ENCODE data around the gene ITPKC.
A peak's percentile ranks its signal among the peaks of the same experiment; 100 is the strongest.
"Not testable (repeated sequence)": the region's sequence is repeated elsewhere in the genome, so short reads cannot be mapped to it uniquely, and the experiment has no call there.

Gene ITPKC

GRCh38 chr19:40768869-40769268 lies 52.0 kb downstream of the ITPKC start:
- DNase-seq (ENCODE audit: low read depth), result no peak

GRCh38 chr19:40771101-40771862 lies 54.4 kb downstream of the ITPKC start:
- not testable (repeated sequence) for DNase-seq (ENCODE audit: low read depth)

- DNase-seq (ENCODE audit: low read depth), result no peak
Observed at GRCh38 chr19:40774916-40775631, 58.2 kb downstream of the ITPKC start, which contains the start of gene MIA. Gene MIA, plus strand, starts transcription at chr19:40775521. Its CDS starts 22 bp downstream, at chr19:40775543.

DNA sequence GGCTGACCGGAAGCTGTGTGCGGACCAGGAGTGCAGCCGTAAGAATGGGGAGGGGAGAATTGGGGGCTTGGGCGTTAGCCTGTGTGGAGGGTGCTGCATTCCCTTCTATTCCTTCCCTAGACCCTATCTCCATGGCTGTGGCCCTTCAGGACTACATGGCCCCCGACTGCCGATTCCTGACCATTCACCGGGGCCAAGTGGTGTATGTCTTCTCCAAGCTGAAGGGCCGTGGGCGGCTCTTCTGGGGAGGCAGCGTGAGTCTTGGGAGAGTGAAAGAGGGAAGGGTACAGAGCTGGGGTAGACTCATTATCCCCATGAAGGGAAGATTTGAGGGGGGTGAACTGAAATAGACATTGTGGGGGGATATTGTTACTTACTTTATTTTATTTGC lies 58.7 kb downstream of the ITPKC start:
- DNase-seq (ENCODE audit: low read depth), result no peak

- DNase-seq (ENCODE audit: low read depth), result no peak
Observed at GRCh38 chr19:40776364-40776763, 59.5 kb downstream of the ITPKC start.

DNA sequence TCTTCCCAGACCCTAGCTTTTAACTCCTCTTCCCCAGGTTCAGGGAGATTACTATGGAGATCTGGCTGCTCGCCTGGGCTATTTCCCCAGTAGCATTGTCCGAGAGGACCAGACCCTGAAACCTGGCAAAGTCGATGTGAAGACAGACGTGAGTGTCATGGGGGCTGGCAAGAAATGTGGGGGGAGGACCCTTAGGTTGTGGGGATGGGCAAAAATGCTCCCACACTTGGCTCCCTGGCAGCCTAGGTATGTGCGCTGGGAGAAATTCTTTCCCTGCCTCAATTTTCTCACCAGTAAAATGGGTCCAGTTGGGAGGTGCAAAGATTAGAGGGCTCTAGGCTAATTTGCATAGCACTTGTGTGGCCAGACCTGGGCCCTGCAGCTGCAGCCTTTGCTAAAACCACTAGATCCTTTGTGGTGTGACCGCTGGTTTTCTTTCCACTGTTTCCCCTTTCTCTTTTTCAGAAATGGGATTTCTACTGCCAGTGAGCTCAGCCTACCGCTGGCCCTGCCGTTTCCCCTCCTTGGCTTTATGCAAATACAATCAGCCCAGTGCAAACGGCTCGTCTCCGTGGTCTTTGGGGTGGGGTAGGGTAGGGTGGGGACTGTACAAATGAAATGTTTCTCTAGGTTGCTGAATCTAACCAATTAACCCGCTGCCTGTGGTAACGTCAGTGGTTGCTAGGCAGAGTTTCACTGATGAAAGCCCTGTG lies 60.2 kb downstream of the ITPKC start:
- DNase-seq (ENCODE audit: low read depth), result peak; percentile 88

DNA sequence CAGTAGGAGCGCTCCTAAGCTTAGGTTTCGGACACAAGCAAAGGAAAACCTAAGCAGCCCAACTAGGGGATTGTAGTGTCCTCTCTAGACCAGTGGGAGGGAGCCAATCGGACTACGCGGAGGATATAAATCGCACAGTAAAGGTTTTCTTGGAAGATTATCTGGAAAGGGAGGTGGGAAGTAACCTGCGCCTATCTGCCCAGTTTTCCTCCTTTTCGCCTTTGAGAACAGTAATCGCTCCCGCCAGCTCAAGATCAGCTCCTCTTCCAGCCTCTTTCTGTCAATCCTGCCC lies 60.7 kb downstream of the ITPKC start:
- no peak for DNase-seq (ENCODE audit: low read depth)

DNA sequence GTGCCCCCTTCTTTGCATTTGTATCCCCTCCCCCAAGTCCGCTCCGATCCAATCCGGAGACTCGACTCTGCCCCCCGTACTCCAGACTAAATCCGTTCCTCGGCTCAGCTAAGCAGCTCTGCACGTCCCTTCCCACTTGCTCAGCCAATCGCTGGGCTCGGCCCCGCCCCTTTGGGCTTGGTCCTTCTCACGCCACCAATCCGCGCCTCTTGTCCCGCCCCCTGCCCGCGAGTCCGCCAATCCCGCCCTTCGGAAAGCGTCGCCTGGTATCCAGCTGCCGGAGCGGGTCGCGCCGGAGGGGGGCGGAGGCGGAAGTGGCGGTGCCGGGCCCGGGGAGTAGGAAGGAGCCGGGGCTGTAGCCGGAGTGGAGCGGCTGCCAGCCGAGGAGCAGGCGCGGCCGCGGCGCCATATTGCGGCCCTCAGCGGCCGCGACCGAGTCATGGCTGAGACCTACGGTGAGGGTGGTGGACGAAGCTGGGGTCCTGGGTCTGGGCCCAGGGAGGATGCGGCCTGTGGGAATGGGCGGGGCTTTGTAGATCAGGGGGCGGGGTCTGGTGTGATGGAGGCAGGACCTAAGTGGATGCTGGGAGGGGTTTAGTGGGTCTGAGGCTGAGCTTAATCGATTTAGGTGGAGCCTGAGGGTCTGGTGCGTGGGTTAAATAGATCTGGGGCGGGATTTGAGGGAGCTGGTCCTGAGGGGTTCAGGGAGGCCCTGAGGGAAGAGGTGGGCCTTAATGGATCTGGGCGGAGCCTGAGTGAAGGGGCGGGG lies 61.2 kb downstream of the ITPKC start, which contains the start of gene RAB4B:
RAB4B (plus strand) TSS at position 311 of the 769 bp plus-strand sequence; CDS start at position 440, 129 bp downstream.
- DNase-seq (ENCODE audit: low read depth), result peak; percentile 100

- DNase-seq (ENCODE audit: low read depth), result no peak
Observed at GRCh38 chr19:40778706-40779284, 61.9 kb downstream of the ITPKC start.

- DNase-seq (ENCODE audit: low read depth), result no peak
Observed at GRCh38 chr19:40780582-40780981, 63.7 kb downstream of the ITPKC start.

DNA sequence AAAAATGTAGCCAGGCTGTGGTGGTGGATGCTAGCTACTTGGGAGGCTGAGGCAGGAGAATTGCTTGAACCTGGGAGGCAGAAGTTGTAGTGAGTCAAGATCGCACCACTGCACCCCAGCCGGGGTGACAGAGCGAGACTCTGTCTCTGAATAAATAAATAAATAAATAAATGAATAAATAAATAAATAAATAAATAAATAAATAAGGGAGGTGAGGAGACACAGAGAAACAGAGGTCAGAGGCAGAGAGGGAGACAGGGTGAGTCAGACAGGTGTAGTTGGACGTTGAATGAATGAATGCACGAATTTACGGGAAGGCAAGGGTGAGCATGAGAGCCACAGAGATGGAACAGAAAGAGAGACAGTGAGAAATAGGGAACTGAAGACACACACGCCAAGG lies 64.2 kb downstream of the ITPKC start:
- no peak for DNase-seq (ENCODE audit: low read depth)

GRCh38 chr19:40783711-40784110 lies 66.8 kb downstream of the ITPKC start:
- no peak for DNase-seq (ENCODE audit: low read depth)

- not testable (repeated sequence) for DNase-seq (ENCODE audit: low read depth)
Observed at GRCh38 chr19:40784146-40784545, 67.2 kb downstream of the ITPKC start.

DNA sequence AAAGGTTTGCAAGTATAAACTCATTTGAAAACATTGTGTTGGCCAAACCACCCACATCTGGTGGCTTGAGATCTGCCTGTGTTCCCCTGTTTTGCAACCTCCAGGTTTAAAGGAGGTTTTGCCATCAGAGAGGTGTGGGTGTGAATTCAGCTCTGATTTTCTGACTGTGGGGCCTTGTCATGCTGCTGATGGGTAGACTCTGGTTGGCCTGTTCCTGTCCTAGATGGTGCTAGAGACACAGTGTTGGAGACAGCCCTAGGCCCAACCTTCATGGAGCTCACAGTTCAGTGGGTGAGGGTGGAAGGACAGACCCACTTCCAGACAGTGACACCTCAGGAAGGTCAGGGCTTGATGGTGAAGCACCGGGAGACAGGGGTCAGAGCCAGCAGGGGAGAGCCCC lies 68.6 kb downstream of the ITPKC start:
- DNase-seq (ENCODE audit: low read depth), result no peak

- DNase-seq (ENCODE audit: low read depth), result no peak
Observed at GRCh38 chr19:40786060-40787037, 69.4 kb downstream of the ITPKC start.

Measured in fibroblast of the conjunctiva (primary cell).